Heart left ventricle (tissue), 16 donors: ENCODE data around the gene C1orf232. TPM values are rescaled to one million over a fixed set of nuclear protein-coding genes. Genes with fewer than 3 reads are reported as not detected.

ENCODE experiments used
- ATAC-seq, 4 donors: fragments of 200-7000 bp; cut with Tn5 transposase; one replicate each; pipeline ENCODE4 v1.9.1; 2020 to 2022; ENCODE audit warnings: moderate library complexity in 4 of 4, mild to moderate bottlenecking in 3 of 4, moderate number of reproducible peaks in 1 of 4
- DNase-seq, 5 donors: peaks; one replicate each; pipeline ENCODE4 v3.0.0-alpha.2; 2020
- H3K27ac ChIP-seq, 12 donors: fragments of 200-600 bp; sonication (generic) in 4 of 12; one replicate each; pipeline versions ENCODE4 v1.5.0 to v1.8.0; 2016 to 2022; ENCODE audit warnings: mild to moderate bottlenecking in 2 of 12
- H3K27me3 ChIP-seq, 9 donors: fragments of 200-600 bp; sonication (generic) in 2 of 9; one replicate each; pipeline versions ENCODE4 v1.5.1 to v1.8.0; 2016 to 2022; ENCODE audit warnings: mild to moderate bottlenecking in 3 of 9
- H3K36me3 ChIP-seq, 9 donors: fragments of 200-600 bp; sonication (generic) in 2 of 9; one replicate each; pipeline versions ENCODE4 v1.5.0 to v1.8.0; 2018 to 2022; ENCODE audit warnings: mild to moderate bottlenecking in 2 of 9
- H3K4me1 ChIP-seq, 12 donors: fragments of 200-600 bp; sonication (generic) in 4 of 12; one replicate each; pipeline versions ENCODE4 v1.5.0 to v1.8.0; 2016 to 2022; ENCODE audit warnings: mild to moderate bottlenecking in 3 of 12
- H3K4me3 ChIP-seq, 12 donors: fragments of 200-600 bp; sonication (generic) in 4 of 12; one replicate each; pipeline versions ENCODE4 v1.5.0 to v1.8.0; 2017 to 2022; ENCODE audit warnings: mild to moderate bottlenecking in 9 of 12, moderate library complexity in 4 of 12
- H3K9me3 ChIP-seq, 12 donors: fragments of 200-600 bp; sonication (generic) in 4 of 12; one replicate each; pipeline versions ENCODE4 v1.5.0 to v1.8.0; 2016 to 2022; ENCODE audit warnings: mild to moderate bottlenecking in 1 of 12
- POLR2A ChIP-seq, 2 donors: fragments of 450-650 bp; IDR thresholded peaks; one replicate each; pipeline ENCODE4 v1.6.1; 2017; ENCODE audit warnings: antibody characterized with exemption in 2 of 2, mild to moderate bottlenecking in 2 of 2, moderate library complexity in 2 of 2
- WGBS, 4 donors: extraction: QIAGEN DNeasy Blood & Tissue Kit in 2 of 4; methylation state at CpG; one replicate each; pipeline versions ENCODE4 v1.1.5 to v1.1.7; 2013 to 2018; 5-methylcytosine and 5-hydroxymethylcytosine counted together
- intact Hi-C, 10 donors: fragments of 100-400 bp; cut with DNase I; formaldehyde crosslinking; loops; one replicate each; pipeline versions ENCODE4 v1.11.1 to v1.14.2; 2022
- polyA plus RNA-seq, 2 donors: library from polyadenylated mRNA; stranded (reverse); fragments of 200-250 nt; gene quantifications; one replicate each; pipeline ENCODE4 v1.2.3, GENCODE V29; 2013
- total RNA-seq, 9 donors: library from RNA; depleted of rRNA in 2 of 9; stranded (reverse); fragments of >200 nt in 2 of 9; fragmentation: NEBNext Ultra II Directional in 3 of 9; extraction: Animal tissue kit (Norgen Biotek cat#: 25700) in 3 of 9; gene quantifications; one replicate each; pipeline versions ENCODE4 v1.1.0 to v1.2.4, GENCODE V29; 2016 to 2023
- TF ChIP-seq, protein P1 (sequence below), 12 donors: fragments of 200-600 bp; sonication (generic) in 4 of 12; IDR thresholded peaks; one replicate each; pipeline versions ENCODE4 v1.5.0 to v1.8.0; 2018 to 2022; ENCODE audit warnings: antibody characterized with exemption in 12 of 12, mild to moderate bottlenecking in 5 of 12
- donor health status: ischemic (EF 13 %, LVEDD 7.1; RV severe dilation, severe dysfunction).
- donor health status: healthy with polysubstance abuse.
- donor health status: DM: no; HTN: yes; CAD: no.
- donor health status: DM: no; HTN: no; CAD: no.
- donor health status: ischemic (EF 25% LVEDD 6.9; RV normal size, moderate dysfunction).
- donor health status: ischemic (EF 25% LVEDD 5.7; RV mildly dilated, moderate dysfunction).
- donor health status: healthy.
- donor health status: DM: yes; HTN: yes; CAD: no.
- donor health status: ischemic (EF 35%, LVEDD 5.7; RV mildly dilated, moderate dysfunction).
- donor health status: nonischemic (EF 11% LVEDD 7.7; RV severe dilation, severe dysfunction).
- donor health status: DM: yes; HTN: yes; CAD: no.
- donor health status: PGD.
- donor health status: ischemic (EF 29% LVEDD 5.4; RV normal size, mild dysfunction).
- donor health status: nonischemic (EF 23%, LVEDD 6.1; RV moderate dilation, normal function).

C1orf232 gene
- total and polyA plus RNA-seq, 11 donors, result not detected

DNA sequence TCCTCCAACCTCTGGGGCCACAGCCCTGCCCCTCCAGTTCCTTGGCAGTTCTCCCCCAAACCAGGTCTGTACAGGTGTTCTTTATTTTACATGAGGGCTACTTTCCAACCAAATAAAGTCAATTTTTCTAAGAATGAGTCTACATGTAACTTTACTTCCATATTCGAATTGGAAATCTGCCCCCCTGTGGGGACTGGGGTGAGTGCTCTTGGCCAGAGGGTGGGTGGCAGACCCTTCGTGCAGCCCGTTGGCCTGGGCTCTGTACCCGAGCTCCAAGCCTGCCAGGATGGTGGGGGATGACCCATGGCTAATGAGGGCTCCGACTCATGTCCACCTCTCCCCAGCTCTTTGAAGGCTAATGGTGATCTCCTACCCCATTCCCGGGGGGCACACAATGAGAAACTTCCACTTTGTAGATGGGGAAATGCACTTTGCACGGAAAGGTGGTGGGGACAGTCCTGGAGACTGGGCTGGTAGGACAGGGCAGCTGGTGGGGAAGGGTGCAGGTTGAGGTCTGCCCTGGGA lies 21.1 kb upstream of the C1orf232 start:
- no peak overlapping the region for H3K4me3 ChIP-seq
- ATAC-seq, result no peak
- H3K9me3 ChIP-seq, result no peaks in the 10 kb centered on the region
- no peak overlapping the region for H3K27ac ChIP-seq
- WGBS, 4 donors, result 86 to 88% (median 87%) methylated on average over 7 of the region's 7 CpGs
- H3K4me1 ChIP-seq, result no peaks in the 10 kb centered on the region
- H3K36me3 ChIP-seq, result no peaks in the 10 kb centered on the region
- H3K27me3 ChIP-seq, result no peaks in the 10 kb centered on the region
- no peak for TF ChIP-seq POLR2A (IDR thresholded peaks at IDR 0.05)
- TF ChIP-seq, protein P1, sequence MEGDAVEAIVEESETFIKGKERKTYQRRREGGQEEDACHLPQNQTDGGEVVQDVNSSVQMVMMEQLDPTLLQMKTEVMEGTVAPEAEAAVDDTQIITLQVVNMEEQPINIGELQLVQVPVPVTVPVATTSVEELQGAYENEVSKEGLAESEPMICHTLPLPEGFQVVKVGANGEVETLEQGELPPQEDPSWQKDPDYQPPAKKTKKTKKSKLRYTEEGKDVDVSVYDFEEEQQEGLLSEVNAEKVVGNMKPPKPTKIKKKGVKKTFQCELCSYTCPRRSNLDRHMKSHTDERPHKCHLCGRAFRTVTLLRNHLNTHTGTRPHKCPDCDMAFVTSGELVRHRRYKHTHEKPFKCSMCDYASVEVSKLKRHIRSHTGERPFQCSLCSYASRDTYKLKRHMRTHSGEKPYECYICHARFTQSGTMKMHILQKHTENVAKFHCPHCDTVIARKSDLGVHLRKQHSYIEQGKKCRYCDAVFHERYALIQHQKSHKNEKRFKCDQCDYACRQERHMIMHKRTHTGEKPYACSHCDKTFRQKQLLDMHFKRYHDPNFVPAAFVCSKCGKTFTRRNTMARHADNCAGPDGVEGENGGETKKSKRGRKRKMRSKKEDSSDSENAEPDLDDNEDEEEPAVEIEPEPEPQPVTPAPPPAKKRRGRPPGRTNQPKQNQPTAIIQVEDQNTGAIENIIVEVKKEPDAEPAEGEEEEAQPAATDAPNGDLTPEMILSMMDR (IDR thresholded peaks at IDR 0.05), result no peak
- intact Hi-C loops, result loop anchor here in 1 of 10 donors (10.0 kb wide), 1 partner anchor 135 kb away; no protein-coding TSS in a partner anchor
- no peak for DNase-seq

DNA sequence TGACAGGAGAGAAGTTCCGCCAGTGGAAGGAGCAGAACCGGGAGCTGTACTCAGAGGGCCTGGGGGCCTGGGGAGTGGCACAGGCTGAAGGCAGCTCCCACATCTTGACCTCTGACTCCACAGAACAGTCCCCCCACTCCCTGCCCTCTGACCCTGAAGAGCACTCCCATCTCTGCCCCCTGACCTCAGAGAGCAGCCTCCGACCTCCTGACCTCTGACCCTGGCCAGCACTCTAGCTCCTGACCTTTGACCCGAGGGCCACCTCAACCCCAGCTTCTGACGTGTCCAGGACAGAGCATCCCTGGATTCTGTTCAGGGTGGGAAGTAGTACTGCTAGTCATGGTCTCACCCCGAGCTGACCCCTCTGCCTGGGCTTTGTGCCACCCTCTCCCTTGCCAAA lies 20.6 kb upstream of the C1orf232 start:
- Histone ChIP-seq H3K36me3 (no peaks in the 10 kb centered on the region), H3K4me1 (no peaks in the 10 kb centered on the region), H3K27ac (no peak overlapping the region), H3K27me3 (no peaks in the 10 kb centered on the region), H3K9me3 (no peaks in the 10 kb centered on the region), H3K4me3 (no peak overlapping the region)
- WGBS, 4 donors, result 80 to 92% (median 84%) methylated on average over 6 of the region's 6 CpGs
- intact Hi-C loops, result loop anchor here in 1 of 10 donors (10.0 kb wide), 1 partner anchor 135 kb away; no protein-coding TSS in a partner anchor
- DNase-seq (no peak), ATAC-seq (peak in 1 of 4 donors; percentile 7)
- TF ChIP-seq, protein P1 (IDR thresholded peaks at IDR 0.05), result no peak
- no peak for TF ChIP-seq POLR2A (IDR thresholded peaks at IDR 0.05)

DNA sequence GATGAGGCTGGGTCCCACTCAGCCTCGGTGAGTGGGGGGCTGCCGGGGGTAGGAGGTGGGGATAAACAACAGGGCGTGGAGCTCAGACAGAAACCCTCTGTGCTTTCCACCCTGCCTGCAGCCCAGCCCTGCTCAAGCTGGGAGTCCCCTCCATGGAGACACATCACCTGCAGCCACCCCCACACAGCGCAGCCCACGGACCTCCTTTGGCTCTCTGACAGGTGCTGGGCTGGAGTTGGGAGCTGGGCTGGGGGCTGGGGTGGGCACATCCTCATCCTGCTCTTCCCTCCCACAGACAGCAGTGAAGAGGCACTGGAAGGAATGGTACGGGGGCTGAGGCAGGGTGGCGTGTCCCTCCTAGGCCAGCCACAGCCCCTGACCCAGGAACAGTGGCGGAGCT lies 19.7 kb upstream of the C1orf232 start:
- no peaks in the 10 kb centered on the region for H3K36me3 ChIP-seq
- no peak for ATAC-seq
- intact Hi-C loops, result loop anchor here in 1 of 10 donors (10.0 kb wide), 1 partner anchor 136 kb away; no protein-coding TSS in a partner anchor
- no peaks in the 10 kb centered on the region for H3K9me3 ChIP-seq
- H3K27ac ChIP-seq, result no peak overlapping the region
- H3K27me3 ChIP-seq, result no peaks in the 10 kb centered on the region
- 88 to 97% (median 92%) methylated on average over 4 to 8 of the region's 8 CpGs for WGBS, 4 donors
- no peak overlapping the region for H3K4me3 ChIP-seq
- no peaks in the 10 kb centered on the region for H3K4me1 ChIP-seq
- DNase-seq, result no peak
- TF ChIP-seq, protein P1 (IDR thresholded peaks at IDR 0.05), result no peak
- no peak for TF ChIP-seq POLR2A (IDR thresholded peaks at IDR 0.05)

DNA sequence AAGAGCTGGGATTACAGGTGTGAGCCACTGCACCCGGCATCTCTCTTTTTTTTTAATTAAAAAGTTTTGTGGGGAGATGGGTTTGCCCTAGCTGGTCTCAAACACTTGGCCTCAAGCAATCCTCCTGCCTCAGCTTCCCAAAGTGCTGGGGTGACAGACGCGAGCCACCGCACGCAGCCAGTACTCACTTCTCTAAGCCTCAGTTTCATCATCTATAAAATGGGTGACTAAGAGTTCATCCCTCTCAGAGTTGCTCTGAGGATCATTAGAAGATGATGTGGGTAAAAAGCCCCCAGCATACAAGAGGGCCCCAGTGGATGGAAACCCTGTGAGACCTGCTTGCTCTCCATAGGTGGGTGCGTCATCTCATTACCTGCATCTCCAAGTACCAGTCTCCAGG lies 19.1 kb upstream of the C1orf232 start:
- Histone ChIP-seq H3K9me3 (no peaks in the 10 kb centered on the region), H3K4me3 (no peak overlapping the region), H3K4me1 (no peaks in the 10 kb centered on the region), H3K36me3 (no peaks in the 10 kb centered on the region), H3K27me3 (no peaks in the 10 kb centered on the region), H3K27ac (no peak overlapping the region)
- intact Hi-C loops, result loop anchor here in 1 of 10 donors (10.0 kb wide), 1 partner anchor 137 kb away; no protein-coding TSS in a partner anchor
- TF ChIP-seq, protein P1 (IDR thresholded peaks at IDR 0.05), result no peak
- TF ChIP-seq POLR2A (IDR thresholded peaks at IDR 0.05), result no peak
- ATAC-seq, result no peak
- 93 to 98% (median 94%) methylated on average over 5 to 6 of the region's 6 CpGs for whole genome bisulfite sequencing, 4 donors
- no peak for DNase-seq
